Hepatocyte (in vitro differentiated cells): ENCODE data around the gene SRR.

Experiments used
- CTCF ChIP-seq: fragments of 200-600 bp; sonication (generic); IDR thresholded peaks from 2 replicates; pipeline ENCODE4 v1.5.1; 2016; ENCODE audit warnings: antibody characterized with exemption, mild to moderate bottlenecking; ENCODE audit not compliant: poor library complexity
- EZH2 ChIP-seq: fragments of 200-600 bp; sonication (generic); IDR thresholded peaks from 2 replicates; pipeline ENCODE4 v1.6.1; 2016; ENCODE audit warnings: antibody characterized with exemption, mild to moderate bottlenecking, borderline replicate concordance
- EZH2phosphoT487 ChIP-seq: fragments of 200-600 bp; sonication (generic); IDR thresholded peaks from one replicate; pipeline ENCODE4 v1.6.1; 2018; ENCODE audit warnings: antibody characterized with exemption, mild to moderate bottlenecking, low read depth, moderate library complexity; ENCODE audit not compliant: unreplicated experiment, severe bottlenecking

GRCh38 chr17:2372681-2373080 lies 68.9 kb downstream of the SRR start:
- TF ChIP-seq CTCF (no peak), EZH2phosphoT487 (no peak), EZH2 (no peak)
